Measurements from ENCODE around the gene SLC25A19. TPM values are rescaled to one million over a fixed set of nuclear protein-coding genes. Genes with fewer than 3 reads are reported as not detected.

SLC25A19 gene
- polyA plus RNA-seq, 1 of the 3 experiments (the other 2 are of a cell fraction): 11.7 TPM

DNA sequence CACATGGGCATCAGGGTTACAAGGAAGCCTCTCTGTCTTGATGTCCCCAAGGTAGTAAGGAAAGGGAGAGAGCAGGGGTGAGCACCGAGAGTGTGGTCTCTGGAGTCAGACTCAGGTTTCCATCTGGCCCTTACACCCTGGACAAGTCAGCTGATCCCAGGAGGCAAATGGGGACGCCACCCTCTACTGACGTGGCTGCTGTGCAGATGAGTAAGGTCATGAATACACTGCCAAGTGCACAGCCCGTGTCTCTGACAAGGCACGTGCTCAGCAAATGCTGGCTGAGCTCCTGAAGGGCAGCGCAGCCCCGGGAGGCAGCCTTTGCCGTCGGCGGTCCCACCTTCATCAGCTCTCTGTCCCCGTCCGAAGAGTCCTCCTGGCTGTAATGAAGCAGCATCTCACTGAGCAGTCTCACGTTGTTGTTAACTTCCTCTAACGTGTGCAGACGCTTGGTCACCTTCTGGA, 47.2 kb downstream of the SLC25A19 start:
- Histone ChIP-seq H4K20me1 (ENCODE audit: insufficient read depth) (peaks cover 3% of the 10 kb centered on the region; the same call in 1 of the 2 replicates), H3K27me3 (ENCODE audit: insufficient read depth) (no peaks in the 10 kb centered on the region), H3F3A (replicated peaks; ENCODE audit: insufficient read depth) (peaks cover 10% of the 10 kb centered on the region), H2AFZ (ENCODE audit: low read depth) (no peak overlapping the region), H3K4me2 (no peak overlapping the region), H3K36me3 (replicated peaks in 1 of 2; ENCODE audit: control insufficient read depth in 1 of 2, insufficient read depth in 2 of 2, low read length in 1 of 2) (peaks cover 39 to 95% of the 10 kb centered on the region in 2 experiments), H3K27ac (ENCODE audit: low read depth in 2 of 2, low read length in 1 of 2) (no peak overlapping the region), H3K79me2 (ENCODE audit: insufficient read depth) (no peaks in the 10 kb centered on the region), H3K9me3 (no peaks in the 10 kb centered on the region), H3K4me3 (ENCODE audit: low read depth in 2 of 2, low read length in 1 of 2) (no peak overlapping the region), H3K9me2 (no peaks in the 10 kb centered on the region), H3K9ac (no peak overlapping the region), H3K4me1 (ENCODE audit: control insufficient read depth in 1 of 2, insufficient read depth in 2 of 2, low read depth in 1 of 2, low read length in 1 of 2) (peaks cover 0 to 3% of the 10 kb centered on the region in 2 experiments; a peak in 1 of 4 replicates)
- ChIA-PET POLR2A (interaction anchor here (1.2 kb wide), 1 partner anchor 19 kb away, joined by 5 read pairs; the partner anchor contains the start of genes GGA3 and MRPS7), CTCF (interaction anchor here (0.6 to 11.7 kb wide), 7 partner anchors 13 to 171 kb away, joined by 3 to 136 read pairs (median 28); partner anchors contain the start of genes GGA3, MRPS7 and NT5C)
- WGBS (ENCODE audit: low lambda C conversion rate): 84% methylated on average over 11 of the region's 15 CpGs
- no peak for DNase-seq
- TF ChIP-seq, protein P1, sequence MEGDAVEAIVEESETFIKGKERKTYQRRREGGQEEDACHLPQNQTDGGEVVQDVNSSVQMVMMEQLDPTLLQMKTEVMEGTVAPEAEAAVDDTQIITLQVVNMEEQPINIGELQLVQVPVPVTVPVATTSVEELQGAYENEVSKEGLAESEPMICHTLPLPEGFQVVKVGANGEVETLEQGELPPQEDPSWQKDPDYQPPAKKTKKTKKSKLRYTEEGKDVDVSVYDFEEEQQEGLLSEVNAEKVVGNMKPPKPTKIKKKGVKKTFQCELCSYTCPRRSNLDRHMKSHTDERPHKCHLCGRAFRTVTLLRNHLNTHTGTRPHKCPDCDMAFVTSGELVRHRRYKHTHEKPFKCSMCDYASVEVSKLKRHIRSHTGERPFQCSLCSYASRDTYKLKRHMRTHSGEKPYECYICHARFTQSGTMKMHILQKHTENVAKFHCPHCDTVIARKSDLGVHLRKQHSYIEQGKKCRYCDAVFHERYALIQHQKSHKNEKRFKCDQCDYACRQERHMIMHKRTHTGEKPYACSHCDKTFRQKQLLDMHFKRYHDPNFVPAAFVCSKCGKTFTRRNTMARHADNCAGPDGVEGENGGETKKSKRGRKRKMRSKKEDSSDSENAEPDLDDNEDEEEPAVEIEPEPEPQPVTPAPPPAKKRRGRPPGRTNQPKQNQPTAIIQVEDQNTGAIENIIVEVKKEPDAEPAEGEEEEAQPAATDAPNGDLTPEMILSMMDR (IDR thresholded peaks at IDR 0.05): no peak
- no peak for TF ChIP-seq JUND (IDR thresholded peaks at IDR 0.05)
- no peak for TF ChIP-seq FOXM1 (IDR thresholded peaks at IDR 0.05; ENCODE audit: low read depth)
- TF ChIP-seq TCF12 (IDR thresholded peaks at IDR 0.05): no peak
- TF ChIP-seq, protein P2, sequence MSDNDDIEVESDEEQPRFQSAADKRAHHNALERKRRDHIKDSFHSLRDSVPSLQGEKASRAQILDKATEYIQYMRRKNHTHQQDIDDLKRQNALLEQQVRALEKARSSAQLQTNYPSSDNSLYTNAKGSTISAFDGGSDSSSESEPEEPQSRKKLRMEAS (IDR thresholded peaks at IDR 0.05; ENCODE audit: low read depth): no peak
- no peak for TF ChIP-seq EZH2phosphoT487 (IDR thresholded peaks at IDR 0.05; ENCODE audit: borderline replicate concordance, low read depth)
- TF ChIP-seq ELF1 (IDR thresholded peaks at IDR 0.05): no peak
- TF ChIP-seq, protein P3, sequence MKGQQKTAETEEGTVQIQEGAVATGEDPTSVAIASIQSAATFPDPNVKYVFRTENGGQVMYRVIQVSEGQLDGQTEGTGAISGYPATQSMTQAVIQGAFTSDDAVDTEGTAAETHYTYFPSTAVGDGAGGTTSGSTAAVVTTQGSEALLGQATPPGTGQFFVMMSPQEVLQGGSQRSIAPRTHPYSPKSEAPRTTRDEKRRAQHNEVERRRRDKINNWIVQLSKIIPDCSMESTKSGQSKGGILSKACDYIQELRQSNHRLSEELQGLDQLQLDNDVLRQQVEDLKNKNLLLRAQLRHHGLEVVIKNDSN (IDR thresholded peaks at IDR 0.05; ENCODE audit: borderline replicate concordance, low read depth): no peak
- TF ChIP-seq, protein P4, sequence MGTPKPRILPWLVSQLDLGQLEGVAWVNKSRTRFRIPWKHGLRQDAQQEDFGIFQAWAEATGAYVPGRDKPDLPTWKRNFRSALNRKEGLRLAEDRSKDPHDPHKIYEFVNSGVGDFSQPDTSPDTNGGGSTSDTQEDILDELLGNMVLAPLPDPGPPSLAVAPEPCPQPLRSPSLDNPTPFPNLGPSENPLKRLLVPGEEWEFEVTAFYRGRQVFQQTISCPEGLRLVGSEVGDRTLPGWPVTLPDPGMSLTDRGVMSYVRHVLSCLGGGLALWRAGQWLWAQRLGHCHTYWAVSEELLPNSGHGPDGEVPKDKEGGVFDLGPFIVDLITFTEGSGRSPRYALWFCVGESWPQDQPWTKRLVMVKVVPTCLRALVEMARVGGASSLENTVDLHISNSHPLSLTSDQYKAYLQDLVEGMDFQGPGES (IDR thresholded peaks at IDR 0.05; ENCODE audit: low read depth, low read length): no peak
- no peak for TF ChIP-seq TEAD4 (IDR thresholded peaks at IDR 0.05; ENCODE audit: borderline replicate concordance, insufficient read depth)
- TF ChIP-seq TAF1 (IDR thresholded peaks at IDR 0.05; ENCODE audit: borderline replicate concordance, low read depth, low read length): no peak
- TF ChIP-seq, protein P5, sequence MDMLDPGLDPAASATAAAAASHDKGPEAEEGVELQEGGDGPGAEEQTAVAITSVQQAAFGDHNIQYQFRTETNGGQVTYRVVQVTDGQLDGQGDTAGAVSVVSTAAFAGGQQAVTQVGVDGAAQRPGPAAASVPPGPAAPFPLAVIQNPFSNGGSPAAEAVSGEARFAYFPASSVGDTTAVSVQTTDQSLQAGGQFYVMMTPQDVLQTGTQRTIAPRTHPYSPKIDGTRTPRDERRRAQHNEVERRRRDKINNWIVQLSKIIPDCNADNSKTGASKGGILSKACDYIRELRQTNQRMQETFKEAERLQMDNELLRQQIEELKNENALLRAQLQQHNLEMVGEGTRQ (IDR thresholded peaks at IDR 0.05; ENCODE audit: borderline replicate concordance, low read depth, low read length): no peak
- no peak for TF ChIP-seq FOSL2 (IDR thresholded peaks at IDR 0.05; ENCODE audit: borderline replicate concordance, low read depth)
- TF ChIP-seq, protein P6, sequence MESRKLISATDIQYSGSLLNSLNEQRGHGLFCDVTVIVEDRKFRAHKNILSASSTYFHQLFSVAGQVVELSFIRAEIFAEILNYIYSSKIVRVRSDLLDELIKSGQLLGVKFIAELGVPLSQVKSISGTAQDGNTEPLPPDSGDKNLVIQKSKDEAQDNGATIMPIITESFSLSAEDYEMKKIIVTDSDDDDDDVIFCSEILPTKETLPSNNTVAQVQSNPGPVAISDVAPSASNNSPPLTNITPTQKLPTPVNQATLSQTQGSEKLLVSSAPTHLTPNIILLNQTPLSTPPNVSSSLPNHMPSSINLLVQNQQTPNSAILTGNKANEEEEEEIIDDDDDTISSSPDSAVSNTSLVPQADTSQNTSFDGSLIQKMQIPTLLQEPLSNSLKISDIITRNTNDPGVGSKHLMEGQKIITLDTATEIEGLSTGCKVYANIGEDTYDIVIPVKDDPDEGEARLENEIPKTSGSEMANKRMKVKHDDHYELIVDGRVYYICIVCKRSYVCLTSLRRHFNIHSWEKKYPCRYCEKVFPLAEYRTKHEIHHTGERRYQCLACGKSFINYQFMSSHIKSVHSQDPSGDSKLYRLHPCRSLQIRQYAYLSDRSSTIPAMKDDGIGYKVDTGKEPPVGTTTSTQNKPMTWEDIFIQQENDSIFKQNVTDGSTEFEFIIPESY (IDR thresholded peaks at IDR 0.05; ENCODE audit: borderline replicate concordance, low read depth): no peak
- TF ChIP-seq RFX5 (IDR thresholded peaks at IDR 0.05; ENCODE audit: low read length): no peak
- TF ChIP-seq SMC3 (IDR thresholded peaks at IDR 0.05; ENCODE audit: low read depth, low read length): no peak
- no peak for TF ChIP-seq NRF1 (IDR thresholded peaks at IDR 0.05; ENCODE audit: low read depth, low read length)

Measured in SK-N-SH (cell line).